Common myeloid progenitor, CD34-positive (primary cell): ENCODE measurements around the gene DAPK1.

ENCODE experiments used
- CTCF ChIA-PET: fragments of 350-600 bp; sonication (Branson Sonifier 250); formaldehyde crosslinking; loops from one replicate; lab custom pipeline; 2021; ENCODE audit warnings: antibody characterized with exemption; lab: Charles Lee
- POLR2A ChIA-PET: fragments of 350-600 bp; sonication (Branson Sonifier 250); formaldehyde crosslinking; loops from one replicate; lab custom pipeline; 2021; ENCODE audit warnings: antibody characterized with exemption; lab: Charles Lee
- DNase-seq, 3 donors: peaks; one replicate each; pipeline versions ENCODE4 v3.0.0 to v3.0.0-alpha.2; 2013
- H3K27ac ChIP-seq, 2 experiments: 1 replicate in 1 of 2; 2 replicates in 1 of 2; pipeline ENCODE4 v1.7.0; 2013; ENCODE audit warnings: inconsistent platforms in 2 of 2, low read length in 2 of 2, mild to moderate bottlenecking in 2 of 2, low read depth in 1 of 2, moderate library complexity in 1 of 2; ENCODE audit not compliant: severe bottlenecking in 2 of 2, insufficient read depth in 1 of 2, poor library complexity in 1 of 2
- H3K27me3 ChIP-seq, 5 experiments: replicated peaks in 2 of 5; 1 replicate in 3 of 5; 2 replicates in 2 of 5; pipeline versions ENCODE4 v1.6.1 to v1.7.0; 2013; ENCODE audit warnings: low read length in 4 of 5, mild to moderate bottlenecking in 2 of 5, moderate library complexity in 2 of 5, inconsistent platforms in 1 of 5; ENCODE audit not compliant: insufficient read depth in 5 of 5, control insufficient read depth in 4 of 5
- H3K36me3 ChIP-seq, 4 experiments: 1 replicate in 2 of 4; 2 replicates in 2 of 4; pipeline versions ENCODE4 v1.6.1 to v1.7.0; 2013; ENCODE audit warnings: low read length in 3 of 4, control low read depth in 1 of 4, mild to moderate bottlenecking in 1 of 4; ENCODE audit not compliant: control insufficient read depth in 4 of 4, insufficient read depth in 4 of 4
- H3K4me1 ChIP-seq, 4 experiments: 1 replicate in 3 of 4; 2 replicates in 1 of 4; pipeline versions ENCODE4 v1.6.1 to v1.7.1; 2013; ENCODE audit warnings: low read length in 3 of 4, mild to moderate bottlenecking in 3 of 4, control low read depth in 1 of 4, inconsistent platforms in 1 of 4, moderate library complexity in 1 of 4; ENCODE audit not compliant: control insufficient read depth in 4 of 4, insufficient read depth in 4 of 4; ENCODE audit errors: control extremely low read depth in 1 of 4
- H3K4me3 ChIP-seq, 7 experiments: 1 replicate in 4 of 7; 2 replicates in 3 of 7; pipeline versions ENCODE4 v1.5.1 to v1.7.0; 2013; ENCODE audit warnings: mild to moderate bottlenecking in 7 of 7, low read length in 6 of 7, moderate library complexity in 6 of 7, inconsistent platforms in 2 of 7, low read depth in 2 of 7, control low read depth in 1 of 7; ENCODE audit not compliant: insufficient read depth in 4 of 7, control insufficient read depth in 1 of 7; ENCODE audit errors: extremely low read depth in 1 of 7
- H3K9me3 ChIP-seq, 5 experiments: 1 replicate in 4 of 5; 2 replicates in 1 of 5; pipeline versions ENCODE4 v1.6.1 to v1.7.1; 2013; ENCODE audit warnings: low read length in 4 of 5, mild to moderate bottlenecking in 2 of 5, inconsistent platforms in 1 of 5, low read depth in 1 of 5, moderate library complexity in 1 of 5; ENCODE audit not compliant: control insufficient read depth in 4 of 5, insufficient read depth in 2 of 5; ENCODE audit errors: control extremely low read depth in 1 of 5
- WGBS: methylation state at CpG from one replicate; pipeline ENCODE4 v1.1.5; 2013; ENCODE audit not compliant: insufficient coverage; 5-methylcytosine and 5-hydroxymethylcytosine counted together

DAPK1 gene

DNA sequence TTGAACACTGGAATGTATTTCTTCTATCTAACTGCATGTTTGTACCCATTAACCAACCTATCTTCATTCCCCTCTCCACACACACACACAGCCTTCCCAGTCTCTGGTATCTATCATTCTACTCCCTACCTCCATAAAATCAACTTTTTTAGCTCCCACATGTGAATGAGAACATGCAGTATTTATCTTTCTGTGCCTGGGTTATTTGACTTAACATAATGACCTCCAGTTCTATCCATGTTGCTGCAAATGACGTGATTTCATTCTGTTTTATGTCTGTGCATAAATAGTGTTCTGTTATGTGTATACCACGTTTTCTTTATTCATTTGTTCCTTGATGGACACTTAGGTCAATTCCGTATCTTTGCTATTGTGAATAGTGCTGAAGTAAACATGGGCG, 189.5 kb downstream of the DAPK1 start:
- ChIA-PET CTCF (interaction anchor here (0.6 to 1.1 kb wide), 2 partner anchors 9 to 13 kb away, joined by 3 read pairs; no protein-coding TSS in a partner anchor), POLR2A (no interaction called here)
- 100% methylated on average over 1 of the region's 4 CpGs for WGBS
- no peaks in the 10 kb centered on the region for H3K27me3 ChIP-seq
- no peak for DNase-seq
- no peak overlapping the region for H3K4me3 ChIP-seq
- peaks cover 0 to 4% (median 1%) of the 10 kb centered on the region in 5 experiments for H3K9me3 ChIP-seq
- H3K27ac ChIP-seq, result no peak overlapping the region
- H3K4me1 ChIP-seq, result peaks cover 0 to 17% (median 6%) of the 10 kb centered on the region in 4 experiments
- H3K36me3 ChIP-seq, result peaks cover 30 to 91% (median 41%) of the 10 kb centered on the region in 4 experiments

- peaks cover 0 to 9% (median 1%) of the 10 kb centered on the region in 5 experiments for H3K9me3 ChIP-seq
- 94% methylated on average over 3 of the region's 3 CpGs for WGBS
- CTCF ChIA-PET, result interaction anchor here (1.3 kb wide), 1 partner anchor 10 kb away, joined by 4 read pairs; no protein-coding TSS in a partner anchor
- H3K4me1 ChIP-seq, result no peaks in the 10 kb centered on the region
- POLR2A ChIA-PET, result no interaction called here
- DNase-seq, result no peak
- H3K4me3 ChIP-seq, result no peak overlapping the region
- H3K36me3 ChIP-seq, result peaks cover 37 to 95% (median 58%) of the 10 kb centered on the region in 4 experiments
- no peaks in the 10 kb centered on the region for H3K27me3 ChIP-seq
- no peak overlapping the region for H3K27ac ChIP-seq
Measured at GRCh38 chr9:87694236-87694755, 196.6 kb downstream of the DAPK1 start.

DNA sequence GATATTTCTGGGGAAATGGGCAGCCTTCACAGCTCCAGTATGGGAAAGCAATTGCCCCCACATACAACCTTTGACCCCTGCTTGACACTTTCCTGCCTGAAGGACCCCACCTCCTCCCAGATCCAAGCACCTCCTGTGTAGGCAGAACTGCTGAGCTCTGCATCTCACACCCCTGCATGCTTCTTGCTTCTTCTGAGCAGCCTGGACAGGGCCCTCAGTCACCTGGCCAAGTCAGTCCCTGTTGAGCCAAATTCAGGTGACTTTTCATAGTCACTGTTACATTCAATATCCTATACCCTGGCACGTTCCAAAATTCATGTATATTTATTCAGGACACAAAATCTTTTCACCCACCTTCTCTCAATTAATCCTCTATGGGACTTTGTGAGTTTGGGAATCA, 197.9 kb downstream of the DAPK1 start:
- Histone ChIP-seq H3K9me3 (peaks cover 0 to 9% (median 1%) of the 10 kb centered on the region in 5 experiments), H3K27ac (no peak overlapping the region), H3K27me3 (no peaks in the 10 kb centered on the region), H3K4me3 (no peak overlapping the region), H3K4me1 (no peaks in the 10 kb centered on the region), H3K36me3 (peaks cover 32 to 95% (median 61%) of the 10 kb centered on the region in 4 experiments)
- ChIA-PET POLR2A (no interaction called here), CTCF (no interaction called here)
- 100% methylated on average over 1 of the region's 1 CpG for WGBS
- no peak for DNase-seq

DNA sequence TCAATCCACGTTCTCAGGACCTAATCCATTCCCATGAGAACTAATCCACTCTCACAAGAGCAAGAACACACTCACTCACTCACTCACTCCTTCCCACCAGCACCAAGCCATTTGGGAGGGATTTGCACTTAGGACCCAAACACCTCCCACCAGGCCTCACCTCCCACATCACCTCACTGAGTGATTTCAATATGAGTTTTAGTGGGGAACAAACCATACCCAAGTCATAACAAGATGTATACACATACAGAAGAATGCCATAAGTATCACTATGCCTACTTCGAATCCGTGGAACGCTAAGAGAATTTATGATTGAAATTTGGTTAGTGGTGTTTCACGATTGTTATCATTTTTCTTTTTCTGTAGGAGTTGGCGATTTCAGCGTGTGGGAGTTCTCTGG, 199.0 kb downstream of the DAPK1 start:
- H3K4me1 ChIP-seq, result no peaks in the 10 kb centered on the region
- H3K9me3 ChIP-seq, result peaks cover 0 to 9% (median 0%) of the 10 kb centered on the region in 5 experiments
- no peak overlapping the region for H3K27ac ChIP-seq
- H3K27me3 ChIP-seq, result no peaks in the 10 kb centered on the region
- CTCF ChIA-PET, result no interaction called here
- no peak for DNase-seq
- POLR2A ChIA-PET, result no interaction called here
- peaks cover 26 to 89% (median 62%) of the 10 kb centered on the region in 4 experiments for H3K36me3 ChIP-seq
- no peak overlapping the region for H3K4me3 ChIP-seq
- WGBS, result 71% methylated on average over 3 of the region's 7 CpGs

DNA sequence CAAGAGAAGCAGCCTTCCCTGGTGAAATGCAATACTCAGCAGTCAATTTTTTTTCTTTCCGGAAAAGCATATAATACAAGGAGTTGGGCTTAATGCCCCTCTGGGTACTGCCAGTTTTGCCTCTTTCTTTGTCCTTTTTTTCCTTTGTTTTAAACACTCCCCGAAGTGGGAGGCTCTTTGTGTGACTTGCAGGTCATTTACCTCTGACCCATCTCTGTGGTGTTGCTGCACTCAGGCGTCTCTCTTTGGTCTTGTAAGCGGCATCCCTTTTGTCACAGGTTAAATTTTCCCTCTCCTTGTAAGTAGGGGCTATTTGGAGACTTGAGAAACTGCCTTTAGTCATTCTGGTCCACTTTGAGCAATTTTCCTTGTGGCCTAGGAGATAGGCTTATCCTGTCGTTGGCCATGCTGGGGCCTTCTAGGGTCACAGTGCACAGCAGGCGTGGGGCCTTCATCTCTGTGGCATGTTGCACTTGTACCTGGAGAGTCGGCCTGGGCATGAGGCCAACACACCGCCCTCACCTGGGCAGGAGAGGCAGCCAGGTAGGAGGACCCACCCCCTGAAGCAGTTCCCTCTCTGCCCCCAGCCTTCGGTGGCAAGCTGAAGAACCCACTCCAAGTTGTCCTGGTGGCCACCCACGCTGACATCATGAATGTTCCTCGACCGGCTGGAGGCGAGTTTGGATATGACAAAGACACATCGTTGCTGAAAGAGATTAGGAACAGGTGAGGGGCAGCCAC, 200.6 kb downstream of the DAPK1 start:
- Histone ChIP-seq H3K9me3 (no peaks in the 10 kb centered on the region), H3K27ac (no peak overlapping the region), H3K4me1 (no peaks in the 10 kb centered on the region), H3K4me3 (no peak overlapping the region), H3K36me3 (peaks cover 26 to 93% (median 66%) of the 10 kb centered on the region in 4 experiments), H3K27me3 (no peaks in the 10 kb centered on the region)
- ChIA-PET CTCF (no interaction called here), POLR2A (no interaction called here)
- WGBS, result 97% methylated on average over 13 of the region's 14 CpGs
- no peak for DNase-seq

DNA sequence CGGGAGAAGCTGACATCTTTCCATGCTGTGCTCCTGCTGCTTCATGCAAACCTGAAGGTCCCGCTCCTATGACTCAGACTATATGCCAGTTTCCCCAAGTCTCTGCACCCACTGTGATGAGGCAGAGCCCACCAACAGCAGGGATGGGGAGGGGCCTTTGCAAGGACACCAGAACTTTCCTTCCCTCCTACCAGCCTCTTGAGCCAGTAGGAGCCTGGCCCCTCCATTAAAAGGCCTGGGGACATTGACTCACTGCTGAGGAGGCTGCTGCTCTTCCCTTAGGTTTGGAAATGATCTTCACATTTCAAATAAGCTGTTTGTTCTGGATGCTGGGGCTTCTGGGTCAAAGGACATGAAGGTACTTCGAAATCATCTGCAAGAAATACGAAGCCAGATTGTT, 202.2 kb downstream of the DAPK1 start:
- 100% methylated on average over 3 of the region's 4 CpGs for WGBS
- Histone ChIP-seq H3K4me1 (no peaks in the 10 kb centered on the region), H3K27me3 (no peaks in the 10 kb centered on the region), H3K4me3 (no peak overlapping the region), H3K27ac (no peak overlapping the region), H3K36me3 (peaks cover 23 to 93% (median 67%) of the 10 kb centered on the region in 4 experiments), H3K9me3 (no peaks in the 10 kb centered on the region)
- no peak for DNase-seq
- POLR2A ChIA-PET, result no interaction called here
- CTCF ChIA-PET, result interaction anchor here (0.6 to 1.6 kb wide), 2 partner anchors 12 to 14 kb away, joined by 3 read pairs; no protein-coding TSS in a partner anchor

GRCh38 chr9:87701491-87701890, 203.8 kb downstream of the DAPK1 start:
- H3K27ac ChIP-seq, result no peak overlapping the region
- peaks cover 19 to 90% (median 70%) of the 10 kb centered on the region in 4 experiments for H3K36me3 ChIP-seq
- H3K4me3 ChIP-seq, result no peak overlapping the region
- H3K27me3 ChIP-seq, result no peaks in the 10 kb centered on the region
- ChIA-PET POLR2A (no interaction called here), CTCF (no interaction called here)
- no peaks in the 10 kb centered on the region for H3K4me1 ChIP-seq
- no peaks in the 10 kb centered on the region for H3K9me3 ChIP-seq
- no peak for DNase-seq
- WGBS, result 98% methylated on average over 7 of the region's 9 CpGs
